ENCODE results near the gene ATP2A1.
"Not testable (repeated sequence)": the region's sequence is repeated elsewhere in the genome, so short reads cannot be mapped to it uniquely, and the experiment has no call there.

The ATP2A1 gene

GRCh38 chr16:28858421-28858820, 19.9 kb upstream of the ATP2A1 start:
- no peak for DNase-seq (ENCODE audit: low read depth in 1 of 2, low spot score in 1 of 2)

- no peak for DNase-seq (ENCODE audit: low read depth in 1 of 2, low spot score in 1 of 2)
Observed at GRCh38 chr16:28859326-28859725, 19.0 kb upstream of the ATP2A1 start.

GRCh38 chr16:28863929-28864793, 14.1 kb upstream of the ATP2A1 start:
- no peak for DNase-seq (ENCODE audit: low read depth in 1 of 2, low spot score in 1 of 2)

GRCh38 chr16:28865001-28865688, 13.1 kb upstream of the ATP2A1 start:
- no peak for DNase-seq (ENCODE audit: low read depth in 1 of 2, low spot score in 1 of 2)

- DNase-seq (ENCODE audit: low read depth in 1 of 2, low spot score in 1 of 2): no peak
Observed at GRCh38 chr16:28865722-28866453, 12.4 kb upstream of the ATP2A1 start.

DNA sequence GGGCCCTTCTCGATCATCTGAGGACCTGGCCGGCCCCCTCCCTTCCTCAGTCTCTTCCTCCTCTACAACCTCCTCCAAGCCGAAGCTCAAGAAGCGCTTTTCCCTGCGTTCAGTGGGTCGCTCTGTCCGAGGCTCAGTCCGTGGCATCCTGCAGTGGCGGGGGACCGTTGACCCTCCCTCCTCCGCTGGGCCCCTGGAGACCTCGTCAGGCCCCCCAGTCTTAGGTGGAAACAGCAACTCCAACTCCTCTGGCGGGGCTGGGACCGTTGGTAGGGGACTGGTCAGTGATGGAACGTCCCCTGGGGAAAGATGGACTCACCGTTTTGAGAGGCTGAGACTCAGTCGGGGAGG, 11.9 kb upstream of the ATP2A1 start:
- no peak for DNase-seq (ENCODE audit: low read depth in 1 of 2, low spot score in 1 of 2)

DNA sequence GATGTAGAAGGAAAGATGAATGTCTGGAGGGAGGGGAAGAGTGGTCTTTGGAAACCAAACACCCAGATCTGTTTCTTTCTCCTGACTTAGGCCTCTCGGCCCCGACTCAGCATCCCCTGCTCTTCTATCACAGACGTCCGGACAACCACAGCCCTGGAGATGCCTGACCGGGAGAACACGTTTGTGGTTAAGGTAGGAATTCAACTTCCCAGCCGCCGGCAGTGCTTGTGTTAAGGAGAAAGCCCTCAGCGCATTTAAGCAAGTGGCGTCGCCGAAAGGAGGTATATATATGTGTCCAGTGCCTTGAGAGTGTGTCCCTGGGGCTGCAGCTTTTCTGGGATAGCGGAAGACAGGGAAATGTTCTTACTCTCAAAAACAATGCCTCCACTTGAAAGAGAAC, 11.0 kb upstream of the ATP2A1 start:
- no peak for DNase-seq (ENCODE audit: low read depth in 1 of 2, low spot score in 1 of 2)

GRCh38 chr16:28867646-28868045, 10.6 kb upstream of the ATP2A1 start:
- DNase-seq (ENCODE audit: low read depth in 1 of 2, low spot score in 1 of 2): not testable (repeated sequence)

DNA sequence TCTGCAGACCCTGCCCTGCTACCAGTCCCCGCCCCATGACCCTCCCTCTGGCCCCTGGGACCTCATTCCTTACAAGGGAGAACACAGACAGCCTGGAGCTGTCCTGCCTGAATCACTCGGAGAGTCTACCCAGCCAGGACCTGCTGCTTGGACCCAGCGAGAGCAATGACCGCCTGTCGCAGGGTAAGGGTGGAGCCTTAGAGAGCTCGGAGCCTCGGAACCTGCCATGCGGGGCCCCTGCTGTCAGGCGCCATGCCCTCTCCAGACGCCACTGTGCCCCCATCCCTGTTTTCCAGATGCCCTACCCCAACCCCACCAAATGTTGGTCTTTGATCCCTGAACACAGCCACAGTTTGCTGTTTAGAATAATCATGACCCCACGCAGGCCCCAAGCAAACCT, 9.1 kb upstream of the ATP2A1 start:
- DNase-seq (ENCODE audit: low read depth in 1 of 2, low spot score in 1 of 2): no peak

GRCh38 chr16:28872952-28873351, 5.3 kb upstream of the ATP2A1 start:
- no peak for DNase-seq (ENCODE audit: low read depth in 1 of 2, low spot score in 1 of 2)

GRCh38 chr16:28873543-28874201, 4.6 kb upstream of the ATP2A1 start:
- DNase-seq (ENCODE audit: low read depth in 1 of 2, low spot score in 1 of 2): peak; percentile 27 to 48

DNA sequence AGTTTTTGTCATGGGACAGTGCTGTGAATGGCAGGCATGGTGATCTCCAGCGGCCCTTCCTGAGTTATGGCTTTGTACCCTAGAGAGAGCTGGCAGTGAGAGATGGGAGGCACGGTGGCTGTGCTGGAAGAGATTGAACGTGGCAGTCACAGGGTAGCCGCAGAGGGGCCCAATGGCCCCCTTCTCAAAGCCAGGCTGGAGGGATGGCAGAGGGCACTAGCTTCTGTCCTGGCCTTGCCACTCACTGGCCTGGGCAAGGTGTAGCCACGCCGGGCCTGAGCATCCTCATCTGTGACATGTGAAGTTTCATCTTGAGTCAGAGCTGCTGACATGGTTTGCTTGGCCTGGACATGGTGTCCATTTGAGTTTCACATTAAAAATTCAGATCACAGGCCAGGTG, 3.9 kb upstream of the ATP2A1 start:
- no peak for DNase-seq (ENCODE audit: low read depth in 1 of 2, low spot score in 1 of 2)

GRCh38 chr16:28875134-28876018, 2.9 kb upstream of the ATP2A1 start:
- DNase-seq (ENCODE audit: low read depth in 1 of 2, low spot score in 1 of 2): no peak

- no peak for DNase-seq (ENCODE audit: low read depth in 1 of 2, low spot score in 1 of 2)
Observed at GRCh38 chr16:28876019-28876659, 2.1 kb upstream of the ATP2A1 start.

- no peak for DNase-seq (ENCODE audit: low read depth in 1 of 2, low spot score in 1 of 2)
Observed at GRCh38 chr16:28876973-28877654, 1.2 kb upstream of the ATP2A1 start.

DNA sequence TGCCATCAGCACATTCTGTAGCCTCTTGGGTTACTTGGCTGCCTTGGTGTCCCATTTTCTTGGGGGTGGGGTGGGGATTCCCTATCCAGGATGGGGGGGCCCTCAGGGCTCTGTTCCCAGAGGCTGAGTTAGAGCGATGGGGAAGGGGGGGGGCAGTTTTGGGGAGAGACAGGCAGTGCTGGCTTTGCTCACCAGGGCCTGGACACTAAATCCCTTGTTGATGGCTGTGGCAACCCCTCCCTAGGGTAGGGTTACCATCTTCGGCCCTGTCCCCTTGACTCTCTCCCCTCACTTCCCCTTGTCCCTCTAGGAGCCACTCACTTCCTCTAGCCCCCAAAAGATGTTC, 660 bp upstream of the ATP2A1 start:
- DNase-seq (ENCODE audit: low read depth in 1 of 2, low spot score in 1 of 2): no peak

DNA sequence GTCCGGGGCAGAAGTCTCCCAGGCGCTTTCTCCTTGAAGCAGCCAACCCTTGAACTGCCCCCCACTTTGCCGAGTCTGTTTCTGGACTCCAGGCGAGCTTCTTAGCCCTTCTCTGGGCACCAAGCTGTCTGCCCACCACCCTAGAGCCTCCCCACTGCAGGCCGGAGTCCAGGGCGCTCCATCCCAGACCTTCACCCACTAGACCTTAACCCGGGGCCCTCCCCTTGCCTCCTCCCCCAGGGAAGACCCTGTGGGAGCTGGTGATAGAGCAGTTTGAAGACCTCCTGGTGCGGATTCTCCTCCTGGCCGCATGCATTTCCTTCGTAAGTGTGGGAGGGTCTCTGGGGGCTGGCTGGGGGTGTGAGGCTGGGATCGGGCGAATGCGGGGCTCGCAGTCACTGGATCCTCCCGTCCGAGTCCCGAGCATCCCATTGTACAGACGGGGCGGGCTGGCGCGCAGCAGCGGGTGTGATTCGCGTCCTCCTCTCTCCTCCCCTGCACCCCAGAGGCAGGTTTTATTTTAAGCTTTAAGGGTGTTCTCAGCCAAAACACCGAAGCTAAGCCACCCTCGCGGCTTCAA, 1.1 kb downstream of the ATP2A1 start:
- no peak for DNase-seq (ENCODE audit: low read depth in 1 of 2, low spot score in 1 of 2)

DNA sequence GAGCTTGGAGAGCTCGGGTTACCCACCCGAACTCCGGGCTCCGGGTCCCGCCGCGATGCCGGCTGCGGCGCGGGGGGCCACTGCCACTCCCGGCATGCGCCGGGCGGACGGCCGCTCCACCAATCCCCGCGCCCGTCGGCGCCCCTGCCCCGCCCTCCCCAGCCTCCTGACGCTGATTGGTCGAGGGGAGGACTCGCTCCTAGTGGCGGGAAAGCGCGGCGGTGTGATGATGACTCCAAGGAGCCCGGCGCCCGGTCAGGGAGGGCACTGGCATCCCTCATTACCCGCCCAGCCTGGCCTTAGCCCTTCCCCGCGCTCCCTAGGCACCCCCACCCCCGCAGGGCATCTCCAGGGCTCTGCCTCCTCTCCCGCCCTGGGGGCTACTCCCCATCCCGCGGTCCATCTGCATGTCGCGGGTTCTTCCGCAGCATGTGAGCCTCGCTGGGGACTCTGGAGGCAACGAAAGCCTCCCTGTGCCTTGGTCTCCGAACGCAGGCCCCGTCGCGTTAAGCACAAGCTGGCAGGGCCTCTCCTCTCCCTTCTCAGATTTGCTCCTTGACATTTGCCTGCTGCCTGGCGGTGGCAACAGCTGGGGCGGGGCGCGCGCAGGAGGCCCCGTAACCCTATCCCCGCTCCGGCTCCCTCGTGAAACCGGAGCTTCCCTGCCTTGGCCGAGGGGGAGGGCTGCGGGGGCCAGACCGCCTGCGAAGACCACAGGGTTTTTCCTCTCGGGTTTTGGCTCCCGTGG, 1.7 kb downstream of the ATP2A1 start:
- peak; percentile 82 to 90 for DNase-seq (ENCODE audit: low read depth in 1 of 2, low spot score in 1 of 2)

DNA sequence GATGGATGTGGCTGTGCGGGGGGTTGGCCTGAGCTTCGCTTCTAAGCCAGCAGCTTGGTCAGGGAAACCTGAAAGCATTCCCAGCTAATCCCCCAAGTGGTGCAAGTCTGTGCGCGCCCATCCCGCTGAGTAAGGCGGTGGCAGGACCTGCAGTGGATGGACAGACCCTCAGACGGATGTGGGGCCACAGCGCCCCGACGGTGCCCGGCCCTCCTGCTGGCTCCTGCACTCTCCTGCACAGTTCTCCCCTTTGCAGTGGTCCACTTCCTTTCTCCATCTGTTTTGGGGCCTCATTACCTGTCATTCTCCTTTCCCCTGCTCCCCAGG, 2.3 kb downstream of the ATP2A1 start:
- DNase-seq (ENCODE audit: low read depth in 1 of 2, low spot score in 1 of 2): no peak
